Tibial nerve (tissue), 3 donors: ENCODE data around the gene GABRB1.

ENCODE experiments used
- POLR2A ChIP-seq, 2 donors: fragments of 450-650 bp; IDR thresholded peaks; one replicate each; pipeline ENCODE4 v1.6.1; 2017; ENCODE audit warnings: antibody characterized with exemption in 2 of 2, mild to moderate bottlenecking in 2 of 2, moderate library complexity in 2 of 2
- TF ChIP-seq, protein P1 (sequence below), 5 experiments: fragments of 200-600 bp in 3 of 5; fragments of 450-650 bp in 2 of 5; sonication (generic) in 3 of 5; IDR thresholded peaks; one replicate each; pipeline ENCODE4 v1.5.1; 2016 to 2019; ENCODE audit warnings: antibody characterized with exemption in 5 of 5, mild to moderate bottlenecking in 3 of 5, moderate library complexity in 2 of 5

DNA sequence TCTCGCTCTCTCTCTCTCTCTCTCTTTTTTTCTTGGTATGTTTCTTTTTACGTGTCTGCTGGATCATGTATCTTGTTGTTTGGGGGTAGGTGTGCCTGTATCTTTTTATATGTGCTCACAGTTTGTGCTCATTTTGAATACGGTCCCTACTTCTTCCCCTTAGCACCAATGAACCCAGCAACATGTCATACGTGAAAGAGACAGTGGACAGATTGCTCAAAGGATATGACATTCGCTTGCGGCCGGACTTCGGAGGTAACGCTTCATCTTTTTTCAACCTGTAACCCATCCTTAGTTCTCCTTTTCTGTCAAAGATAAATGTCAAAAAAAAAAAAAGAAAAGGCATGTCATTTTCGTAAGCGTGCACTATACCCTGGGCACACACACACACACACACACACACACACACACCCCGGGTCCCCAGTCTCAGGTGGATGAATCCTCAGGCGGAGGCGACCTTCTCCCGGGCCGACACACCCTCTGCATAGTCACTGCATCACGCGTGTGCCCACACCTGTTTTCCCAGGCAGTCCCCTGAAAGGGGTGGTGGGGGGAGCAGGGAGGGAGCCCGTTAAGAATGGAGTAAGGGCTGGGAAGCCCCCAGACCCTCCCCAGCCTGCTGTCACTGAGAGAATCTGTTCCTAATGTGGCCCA lies 511 bp downstream of the GABRB1 start:
- TF ChIP-seq, protein P1, sequence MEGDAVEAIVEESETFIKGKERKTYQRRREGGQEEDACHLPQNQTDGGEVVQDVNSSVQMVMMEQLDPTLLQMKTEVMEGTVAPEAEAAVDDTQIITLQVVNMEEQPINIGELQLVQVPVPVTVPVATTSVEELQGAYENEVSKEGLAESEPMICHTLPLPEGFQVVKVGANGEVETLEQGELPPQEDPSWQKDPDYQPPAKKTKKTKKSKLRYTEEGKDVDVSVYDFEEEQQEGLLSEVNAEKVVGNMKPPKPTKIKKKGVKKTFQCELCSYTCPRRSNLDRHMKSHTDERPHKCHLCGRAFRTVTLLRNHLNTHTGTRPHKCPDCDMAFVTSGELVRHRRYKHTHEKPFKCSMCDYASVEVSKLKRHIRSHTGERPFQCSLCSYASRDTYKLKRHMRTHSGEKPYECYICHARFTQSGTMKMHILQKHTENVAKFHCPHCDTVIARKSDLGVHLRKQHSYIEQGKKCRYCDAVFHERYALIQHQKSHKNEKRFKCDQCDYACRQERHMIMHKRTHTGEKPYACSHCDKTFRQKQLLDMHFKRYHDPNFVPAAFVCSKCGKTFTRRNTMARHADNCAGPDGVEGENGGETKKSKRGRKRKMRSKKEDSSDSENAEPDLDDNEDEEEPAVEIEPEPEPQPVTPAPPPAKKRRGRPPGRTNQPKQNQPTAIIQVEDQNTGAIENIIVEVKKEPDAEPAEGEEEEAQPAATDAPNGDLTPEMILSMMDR (IDR thresholded peaks at IDR 0.05) = no peak
- no peak for TF ChIP-seq POLR2A (IDR thresholded peaks at IDR 0.05)
